GM19025 (cell line): Measurements from ENCODE around the gene FANCM.
A peak's percentile ranks its signal among the peaks of the same experiment; 100 is the strongest.

Experiments used
- ATAC-seq: cut with Tn5 transposase; IDR thresholded peaks from one replicate; pipeline ENCODE4 v1.9.1; 2021; ENCODE audit warnings: mild to moderate bottlenecking, low read depth, moderate library complexity; ENCODE audit not compliant: unreplicated experiment

Gene FANCM

GRCh38 chr14:45227566-45227965 lies 91.8 kb downstream of the FANCM start:
- no peak for ATAC-seq

- no peak for ATAC-seq
These were observed 103.3 kb downstream of the FANCM start for GRCh38 chr14:45238988-45239387.

GRCh38 chr14:45242706-45243105 lies 107.0 kb downstream of the FANCM start:
- no peak for ATAC-seq

GRCh38 chr14:45246151-45246550 lies 110.4 kb downstream of the FANCM start:
- no peak for ATAC-seq

- no peak for ATAC-seq
These were observed 111.0 kb downstream of the FANCM start for GRCh38 chr14:45246691-45247090.

DNA sequence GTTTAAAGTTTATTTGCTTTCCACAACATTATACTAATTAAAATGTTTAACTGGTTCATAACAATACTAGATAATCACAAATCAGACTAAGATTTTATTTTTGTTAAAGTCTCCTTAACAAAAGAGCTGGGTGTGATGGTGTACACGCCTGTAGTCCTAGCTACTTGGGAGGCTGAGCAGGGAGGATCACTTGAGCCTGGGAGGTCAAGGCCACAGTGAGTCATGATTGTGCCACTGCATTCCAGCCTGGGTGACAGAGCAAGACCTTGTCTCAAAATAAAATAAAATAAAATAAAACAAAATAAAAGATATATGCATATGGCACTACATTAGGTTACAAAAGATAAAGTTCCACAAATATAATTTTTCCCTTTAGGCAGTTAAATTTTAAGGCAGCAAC lies 111.7 kb downstream of the FANCM start:
- no peak for ATAC-seq

DNA sequence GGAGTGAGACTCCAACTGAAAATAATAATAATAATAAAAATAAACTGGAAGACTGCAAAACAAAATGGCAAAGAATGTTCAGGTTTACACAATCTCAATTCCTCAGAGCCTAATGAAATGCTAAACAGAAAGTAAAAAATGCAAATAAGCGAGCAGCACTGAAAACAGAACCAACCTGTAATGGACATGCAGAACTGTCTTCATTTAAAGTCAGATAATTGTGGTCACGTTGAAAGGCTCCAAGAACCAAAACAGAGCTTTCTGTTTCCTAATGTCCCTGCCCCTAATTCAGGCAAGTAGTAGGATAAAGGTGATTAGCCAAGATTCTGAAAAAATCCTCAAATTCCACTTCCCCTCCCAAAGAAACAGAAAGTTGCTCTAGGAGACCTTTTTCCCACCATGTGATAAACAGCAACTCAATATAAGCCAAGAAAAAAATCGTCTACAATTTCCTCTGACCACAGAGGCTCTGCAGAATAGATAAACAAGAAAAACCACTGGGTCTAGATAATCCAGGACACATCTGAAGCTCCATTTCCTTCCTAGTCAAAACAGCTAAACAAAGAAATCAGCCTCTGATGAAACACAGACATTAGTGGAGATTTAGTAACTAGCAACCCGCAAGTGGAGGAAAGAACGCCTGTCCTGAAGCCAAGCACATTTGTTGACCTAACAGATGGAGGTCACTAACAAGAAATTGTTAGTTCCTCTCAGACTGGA lies 114.3 kb downstream of the FANCM start:
- ATAC-seq: peak; percentile 17
